ENCODE data around the gene VSIR. TPM values are rescaled to one million over a fixed set of nuclear protein-coding genes. Genes with fewer than 3 reads are reported as not detected.

The VSIR gene
- total RNA-seq, 2 donors from 2014 or later: 0.07 to 0.68 TPM

GRCh38 chr10:71748671-71749191 is 24.6 kb downstream of the VSIR start:
- Histone ChIP-seq H3K9ac (ENCODE audit: extremely low read depth, low read length, poor library complexity, severe bottlenecking) (no peak overlapping the region), H3K4me1 (ENCODE audit: control insufficient read depth, insufficient read depth, low read length) (peaks cover 6% of the 10 kb centered on the region), H3K36me3 (ENCODE audit: control insufficient read depth, insufficient read depth, low read length) (no peaks in the 10 kb centered on the region), H3K4me3 (ENCODE audit: low read length) (no peak overlapping the region), H3K27ac (ENCODE audit: low read depth, low read length) (no peak overlapping the region), H3K27me3 (ENCODE audit: control insufficient read depth, insufficient read depth, low read length, poor library complexity, severe bottlenecking) (no peaks in the 10 kb centered on the region), H3K9me3 (ENCODE audit: control insufficient read depth, low read length) (no peaks in the 10 kb centered on the region)
- peaks cover 13% of the 10 kb centered on the region for H3K4me1 Mint-ChIP-seq
- DNase-seq: peak; percentile 49
- H3K36me3 Mint-ChIP-seq (ENCODE audit: low read depth): no peaks in the 10 kb centered on the region
- H3K4me3 Mint-ChIP-seq: no peak overlapping the region
- 86 to 96% methylated on average over 5 to 15 of the region's 15 CpGs for WGBS, 2 experiments (ENCODE audit: insufficient coverage in 1 of 2, insufficient read length in 1 of 2)
- H3K27ac Mint-ChIP-seq: peak overlapping the region; percentile 35
- peak; percentile 26 for TF ChIP-seq CTCF (conservative IDR thresholded peaks at IDR 0.05)
- H3K9me3 Mint-ChIP-seq: no peaks in the 10 kb centered on the region
- no peaks in the 10 kb centered on the region for H3K27me3 Mint-ChIP-seq (ENCODE audit: insufficient read depth)

- no peak overlapping the region for H3K4me3 ChIP-seq (ENCODE audit: low read length)
- no peaks in the 10 kb centered on the region for H3K27me3 Mint-ChIP-seq (ENCODE audit: insufficient read depth)
- H3K27me3 ChIP-seq (ENCODE audit: control insufficient read depth, insufficient read depth, low read length, poor library complexity, severe bottlenecking): no peaks in the 10 kb centered on the region
- no peaks in the 10 kb centered on the region for H3K36me3 Mint-ChIP-seq (ENCODE audit: low read depth)
- WGBS, 2 experiments (ENCODE audit: insufficient coverage in 1 of 2, insufficient read length in 1 of 2): 90 to 92% methylated on average over 5 to 14 of the region's 14 CpGs
- no peaks in the 10 kb centered on the region for H3K4me1 ChIP-seq (ENCODE audit: control insufficient read depth, insufficient read depth, low read length)
- no peak overlapping the region for H3K9ac ChIP-seq (ENCODE audit: extremely low read depth, low read length, poor library complexity, severe bottlenecking)
- H3K9me3 ChIP-seq (ENCODE audit: control insufficient read depth, low read length): no peaks in the 10 kb centered on the region
- TF ChIP-seq CTCF (conservative IDR thresholded peaks at IDR 0.05): no peak
- no peak for DNase-seq
- H3K4me3 Mint-ChIP-seq: no peak overlapping the region
- peaks cover 6% of the 10 kb centered on the region for H3K4me1 Mint-ChIP-seq
- no peaks in the 10 kb centered on the region for H3K9me3 Mint-ChIP-seq
- H3K36me3 ChIP-seq (ENCODE audit: control insufficient read depth, insufficient read depth, low read length): no peaks in the 10 kb centered on the region
- H3K27ac Mint-ChIP-seq: no peak overlapping the region
- no peak overlapping the region for H3K27ac ChIP-seq (ENCODE audit: low read depth, low read length)
Observed at GRCh38 chr10:71747551-71748523, 25.5 kb downstream of the VSIR start.

GRCh38 chr10:71747039-71747531 is 26.2 kb downstream of the VSIR start:
- no peak overlapping the region for H3K27ac ChIP-seq (ENCODE audit: low read depth, low read length)

More at GRCh38 chr10:71747039-71747531, 26.2 kb downstream of the VSIR start:
- DNase-seq: no peak
- Histone ChIP-seq H3K4me3 (ENCODE audit: low read length) (no peak overlapping the region), H3K9ac (ENCODE audit: extremely low read depth, low read length, poor library complexity, severe bottlenecking) (no peak overlapping the region), H3K4me1 (ENCODE audit: control insufficient read depth, insufficient read depth, low read length) (no peaks in the 10 kb centered on the region), H3K27me3 (ENCODE audit: control insufficient read depth, insufficient read depth, low read length, poor library complexity, severe bottlenecking) (no peaks in the 10 kb centered on the region), H3K36me3 (ENCODE audit: control insufficient read depth, insufficient read depth, low read length) (no peaks in the 10 kb centered on the region), H3K9me3 (ENCODE audit: control insufficient read depth, low read length) (no peaks in the 10 kb centered on the region)
- H3K27me3 Mint-ChIP-seq (ENCODE audit: insufficient read depth): no peaks in the 10 kb centered on the region
- no peak overlapping the region for H3K27ac Mint-ChIP-seq
- no peaks in the 10 kb centered on the region for H3K9me3 Mint-ChIP-seq
- peak; percentile 14 for TF ChIP-seq CTCF (conservative IDR thresholded peaks at IDR 0.05)
- H3K4me3 Mint-ChIP-seq: no peak overlapping the region
- peaks cover 6% of the 10 kb centered on the region for H3K4me1 Mint-ChIP-seq
- no peaks in the 10 kb centered on the region for H3K36me3 Mint-ChIP-seq (ENCODE audit: low read depth)
- WGBS, 2 experiments (ENCODE audit: insufficient coverage in 1 of 2, insufficient read length in 1 of 2): 91% methylated on average over 2 of the region's 2 CpGs; no CpG with 5 or more reads in 1 of the 2 experiments
